ENCODE measurements around the gene RCAN1.

RCAN1 gene

GRCh38 chr21:34579411-34579810 lies 35.5 kb downstream of the RCAN1 start:
- Histone ChIP-seq H3K4me2 (ENCODE audit: low read length) (no peak overlapping the region), H2AFZ (ENCODE audit: low read depth, low read length) (no peak overlapping the region), H3K27ac (ENCODE audit: low read length) (no peak overlapping the region), H3K4me1 (ENCODE audit: low read length) (no peaks in the 10 kb centered on the region; the same call in 1 of the 2 replicates), H4K20me1 (ENCODE audit: insufficient read depth, low read length) (no peaks in the 10 kb centered on the region), H3K9ac (ENCODE audit: low read length) (no peak overlapping the region), H3K4me3 (ENCODE audit: low read length) (no peak overlapping the region), H3K9me3 (ENCODE audit: insufficient read depth, low read length) (no peaks in the 10 kb centered on the region), H3K27me3 (ENCODE audit: low read depth, low read length) (no peaks in the 10 kb centered on the region), H3K36me3 (replicated peaks; ENCODE audit: low read depth, low read length) (no peaks in the 10 kb centered on the region), H3K79me2 (ENCODE audit: low read length) (no peaks in the 10 kb centered on the region)
- TF ChIP-seq, protein P1, sequence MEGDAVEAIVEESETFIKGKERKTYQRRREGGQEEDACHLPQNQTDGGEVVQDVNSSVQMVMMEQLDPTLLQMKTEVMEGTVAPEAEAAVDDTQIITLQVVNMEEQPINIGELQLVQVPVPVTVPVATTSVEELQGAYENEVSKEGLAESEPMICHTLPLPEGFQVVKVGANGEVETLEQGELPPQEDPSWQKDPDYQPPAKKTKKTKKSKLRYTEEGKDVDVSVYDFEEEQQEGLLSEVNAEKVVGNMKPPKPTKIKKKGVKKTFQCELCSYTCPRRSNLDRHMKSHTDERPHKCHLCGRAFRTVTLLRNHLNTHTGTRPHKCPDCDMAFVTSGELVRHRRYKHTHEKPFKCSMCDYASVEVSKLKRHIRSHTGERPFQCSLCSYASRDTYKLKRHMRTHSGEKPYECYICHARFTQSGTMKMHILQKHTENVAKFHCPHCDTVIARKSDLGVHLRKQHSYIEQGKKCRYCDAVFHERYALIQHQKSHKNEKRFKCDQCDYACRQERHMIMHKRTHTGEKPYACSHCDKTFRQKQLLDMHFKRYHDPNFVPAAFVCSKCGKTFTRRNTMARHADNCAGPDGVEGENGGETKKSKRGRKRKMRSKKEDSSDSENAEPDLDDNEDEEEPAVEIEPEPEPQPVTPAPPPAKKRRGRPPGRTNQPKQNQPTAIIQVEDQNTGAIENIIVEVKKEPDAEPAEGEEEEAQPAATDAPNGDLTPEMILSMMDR (IDR thresholded peaks at IDR 0.05; ENCODE audit: low read depth, low read length): no peak
- TF ChIP-seq EZH2phosphoT487 (IDR thresholded peaks at IDR 0.05; ENCODE audit: low read depth): no peak

- TF ChIP-seq, protein P1 (IDR thresholded peaks at IDR 0.05; ENCODE audit: low read depth, low read length): no peak
- TF ChIP-seq EZH2phosphoT487 (IDR thresholded peaks at IDR 0.05; ENCODE audit: low read depth): no peak
- Histone ChIP-seq H3K4me3 (ENCODE audit: low read length) (no peak overlapping the region), H4K20me1 (ENCODE audit: insufficient read depth, low read length) (no peaks in the 10 kb centered on the region), H3K36me3 (replicated peaks; ENCODE audit: low read depth, low read length) (no peaks in the 10 kb centered on the region), H3K27me3 (ENCODE audit: low read depth, low read length) (no peaks in the 10 kb centered on the region), H3K9ac (ENCODE audit: low read length) (no peak overlapping the region), H3K4me2 (ENCODE audit: low read length) (no peak overlapping the region), H2AFZ (ENCODE audit: low read depth, low read length) (no peak overlapping the region), H3K27ac (ENCODE audit: low read length) (no peak overlapping the region), H3K4me1 (ENCODE audit: low read length) (no peaks in the 10 kb centered on the region; the same call in 1 of the 2 replicates), H3K9me3 (ENCODE audit: insufficient read depth, low read length) (no peaks in the 10 kb centered on the region), H3K79me2 (ENCODE audit: low read length) (no peaks in the 10 kb centered on the region)
These were observed 38.8 kb downstream of the RCAN1 start for GRCh38 chr21:34576041-34576511.

GRCh38 chr21:34574601-34575529 lies 40.0 kb downstream of the RCAN1 start:
- no peak overlapping the region for H3K4me2 ChIP-seq (ENCODE audit: low read length)
- H4K20me1 ChIP-seq (ENCODE audit: insufficient read depth, low read length): no peaks in the 10 kb centered on the region
- no peaks in the 10 kb centered on the region for H3K36me3 ChIP-seq (replicated peaks; ENCODE audit: low read depth, low read length)
- H3K4me3 ChIP-seq (ENCODE audit: low read length): no peak overlapping the region
- no peaks in the 10 kb centered on the region; the same call in 1 of the 2 replicates for H3K4me1 ChIP-seq (ENCODE audit: low read length)
- no peak overlapping the region for H2AFZ ChIP-seq (ENCODE audit: low read depth, low read length)
- no peaks in the 10 kb centered on the region for H3K9me3 ChIP-seq (ENCODE audit: insufficient read depth, low read length)
- H3K27ac ChIP-seq (ENCODE audit: low read length): no peak overlapping the region
- TF ChIP-seq, protein P1 (IDR thresholded peaks at IDR 0.05; ENCODE audit: low read depth, low read length): no peak
- no peak for TF ChIP-seq EZH2phosphoT487 (IDR thresholded peaks at IDR 0.05; ENCODE audit: low read depth)
- H3K79me2 ChIP-seq (ENCODE audit: low read length): no peaks in the 10 kb centered on the region
- no peaks in the 10 kb centered on the region for H3K27me3 ChIP-seq (ENCODE audit: low read depth, low read length)
- H3K9ac ChIP-seq (ENCODE audit: low read length): no peak overlapping the region

- H3K4me2 ChIP-seq (ENCODE audit: low read length): no peak overlapping the region
- H3K4me1 ChIP-seq (ENCODE audit: low read length): peaks cover 10% of the 10 kb centered on the region
- H3K9ac ChIP-seq (ENCODE audit: low read length): no peak overlapping the region
- H3K27me3 ChIP-seq (ENCODE audit: low read depth, low read length): no peaks in the 10 kb centered on the region
- H3K36me3 ChIP-seq (replicated peaks; ENCODE audit: low read depth, low read length): no peaks in the 10 kb centered on the region
- no peaks in the 10 kb centered on the region for H3K9me3 ChIP-seq (ENCODE audit: insufficient read depth, low read length)
- no peak overlapping the region for H3K27ac ChIP-seq (ENCODE audit: low read length)
- no peak for TF ChIP-seq EZH2phosphoT487 (IDR thresholded peaks at IDR 0.05; ENCODE audit: low read depth)
- TF ChIP-seq, protein P1 (IDR thresholded peaks at IDR 0.05; ENCODE audit: low read depth, low read length): no peak
- H3K79me2 ChIP-seq (ENCODE audit: low read length): no peaks in the 10 kb centered on the region
- no peak overlapping the region for H3K4me3 ChIP-seq (ENCODE audit: low read length)
- no peaks in the 10 kb centered on the region for H4K20me1 ChIP-seq (ENCODE audit: insufficient read depth, low read length)
- H2AFZ ChIP-seq (ENCODE audit: low read depth, low read length): no peak overlapping the region
These were observed 42.9 kb downstream of the RCAN1 start for GRCh38 chr21:34571994-34572393.

Measured in OCI-LY3 (cell line).